Spleen (tissue), 11 donors: Measurements from ENCODE around the gene PDILT. TPM values are rescaled to one million over a fixed set of nuclear protein-coding genes. Genes with fewer than 3 reads are reported as not detected.

ENCODE experiments used
- DNase-seq: peaks from one replicate; pipeline ENCODE4 v3.0.0-alpha.2; 2020
- H3K27ac ChIP-seq, 8 donors: fragments of 200-600 bp; sonication (generic) in 7 of 8; 1 replicate in 4 of 8; 2 replicates in 4 of 8; pipeline versions ENCODE4 v1.5.0 to v1.8.0; 2016 to 2021; ENCODE audit warnings: inconsistent platforms in 4 of 8, mild to moderate bottlenecking in 4 of 8, moderate library complexity in 1 of 8
- H3K27me3 ChIP-seq, 7 donors: fragments of 200-600 bp; sonication (generic) in 6 of 7; replicated peaks in 1 of 7; 1 replicate in 4 of 7; 2 replicates in 3 of 7; pipeline versions ENCODE4 v1.5.0 to v1.8.0; 2016 to 2021; ENCODE audit warnings: inconsistent platforms in 3 of 7, mild to moderate bottlenecking in 1 of 7
- H3K36me3 ChIP-seq, 6 donors: fragments of 200-600 bp; sonication (generic) in 5 of 6; 1 replicate in 4 of 6; 2 replicates in 2 of 6; pipeline versions ENCODE4 v1.5.0 to v1.8.0; 2016 to 2021; ENCODE audit warnings: inconsistent platforms in 2 of 6
- H3K4me1 ChIP-seq, 6 donors: fragments of 200-600 bp; sonication (generic) in 5 of 6; 1 replicate in 3 of 6; 2 replicates in 3 of 6; pipeline versions ENCODE4 v1.5.0 to v1.8.0; 2016 to 2021; ENCODE audit warnings: inconsistent platforms in 3 of 6
- H3K4me3 ChIP-seq, 8 donors: fragments of 200-600 bp; sonication (generic) in 7 of 8; 1 replicate in 4 of 8; 2 replicates in 4 of 8; pipeline versions ENCODE4 v1.5.0 to v1.8.0; 2016 to 2021; ENCODE audit warnings: inconsistent platforms in 4 of 8, mild to moderate bottlenecking in 4 of 8, moderate library complexity in 2 of 8
- H3K9me3 ChIP-seq, 8 donors: fragments of 200-600 bp; sonication (generic) in 7 of 8; 1 replicate in 4 of 8; 2 replicates in 4 of 8; pipeline versions ENCODE4 v1.5.0 to v1.8.0; 2016 to 2021; ENCODE audit warnings: inconsistent platforms in 4 of 8
- POLR2A ChIP-seq, 3 donors: fragments of 450-650 bp; IDR thresholded peaks; one replicate each; pipeline ENCODE4 v1.5.1; 2017; ENCODE audit warnings: antibody characterized with exemption in 3 of 3, mild to moderate bottlenecking in 1 of 3
- POLR2AphosphoS5 ChIP-seq, 3 donors: sonication (generic); formaldehyde crosslinking; IDR thresholded peaks; one replicate each; pipeline ENCODE4 v1.5.1; 2017; ENCODE audit warnings: antibody characterized with exemption in 3 of 3
- WGBS, 5 donors: extraction: QIAGEN DNeasy Blood & Tissue Kit in 3 of 5; methylation state at CpG; one replicate each; pipeline versions ENCODE4 v1.1.5 to v1.1.7; 2013 to 2018; 5-methylcytosine and 5-hydroxymethylcytosine counted together
- intact Hi-C: fragments of 100-400 bp; cut with DNase I; formaldehyde crosslinking; loops from one replicate; pipeline ENCODE4 v1.15.0; 2023; ENCODE audit warnings: low total_unique reads
- polyA plus RNA-seq, 3 donors: library from polyadenylated mRNA; stranded (reverse); fragments of 200-250 nt; gene quantifications; one replicate each; pipeline ENCODE4 v1.2.1, GENCODE V29; 2013
- total RNA-seq, 7 donors: library from RNA; depleted of rRNA in 3 of 7; stranded (reverse); fragments of >200 nt in 3 of 7; fragmentation: NEBNext Ultra II Directional in 4 of 7; extraction: Animal tissue kit (Norgen Biotek cat#: 25700) in 4 of 7; gene quantifications; one replicate each; pipeline versions ENCODE4 v1.1.0 to v1.2.1, GENCODE V29; 2016 to 2021
- TF ChIP-seq, protein P1 (sequence below), 11 experiments: fragments of 200-600 bp in 7 of 11; fragments of 450-650 bp in 4 of 11; sonication (generic) in 4 of 11; IDR thresholded peaks in 8 of 11; conservative IDR thresholded peaks in 3 of 11; 1 replicate in 7 of 11; 2 replicates in 4 of 11; pipeline versions ENCODE4 v1.4.0 to v1.8.0; 2016 to 2021; ENCODE audit warnings: antibody characterized with exemption in 11 of 11, inconsistent platforms in 4 of 11, mild to moderate bottlenecking in 1 of 11
- donor health status: healthy with polysubstance abuse.
- donor health status: DM: no; HTN: no; CAD: no; lungs with moderate emphysema.
- donor health status: DM: no; HTN: no; CAD: no.
- donor health status: Bipolar disorder and iron deficiency.
- donor health status: healthy.
- donor health status: DM: no; HTN: no; CAD: no.
- donor health status: DM: yes; HTN: yes; CAD: no.

PDILT gene
- total and polyA plus RNA-seq, 10 donors, result not detected

- Histone ChIP-seq H3K27me3 (peaks cover 0 to 27% (median 0%) of the 10 kb centered on the region in 7 donors), H3K9me3 (no peaks in the 10 kb centered on the region), H3K4me3 (no peak overlapping the region), H3K36me3 (no peaks in the 10 kb centered on the region), H3K4me1 (no peaks in the 10 kb centered on the region), H3K27ac (no peak overlapping the region)
- intact Hi-C loops, result no loop called here
- no peak for DNase-seq
- TF ChIP-seq POLR2AphosphoS5 (IDR thresholded peaks at IDR 0.05), result no peak
- TF ChIP-seq, protein P1, sequence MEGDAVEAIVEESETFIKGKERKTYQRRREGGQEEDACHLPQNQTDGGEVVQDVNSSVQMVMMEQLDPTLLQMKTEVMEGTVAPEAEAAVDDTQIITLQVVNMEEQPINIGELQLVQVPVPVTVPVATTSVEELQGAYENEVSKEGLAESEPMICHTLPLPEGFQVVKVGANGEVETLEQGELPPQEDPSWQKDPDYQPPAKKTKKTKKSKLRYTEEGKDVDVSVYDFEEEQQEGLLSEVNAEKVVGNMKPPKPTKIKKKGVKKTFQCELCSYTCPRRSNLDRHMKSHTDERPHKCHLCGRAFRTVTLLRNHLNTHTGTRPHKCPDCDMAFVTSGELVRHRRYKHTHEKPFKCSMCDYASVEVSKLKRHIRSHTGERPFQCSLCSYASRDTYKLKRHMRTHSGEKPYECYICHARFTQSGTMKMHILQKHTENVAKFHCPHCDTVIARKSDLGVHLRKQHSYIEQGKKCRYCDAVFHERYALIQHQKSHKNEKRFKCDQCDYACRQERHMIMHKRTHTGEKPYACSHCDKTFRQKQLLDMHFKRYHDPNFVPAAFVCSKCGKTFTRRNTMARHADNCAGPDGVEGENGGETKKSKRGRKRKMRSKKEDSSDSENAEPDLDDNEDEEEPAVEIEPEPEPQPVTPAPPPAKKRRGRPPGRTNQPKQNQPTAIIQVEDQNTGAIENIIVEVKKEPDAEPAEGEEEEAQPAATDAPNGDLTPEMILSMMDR (IDR thresholded peaks at IDR 0.05 in 8 of 11, conservative IDR thresholded peaks at IDR 0.05 in 3 of 11), result no peak
- no peak for TF ChIP-seq POLR2A (IDR thresholded peaks at IDR 0.05)
- whole genome bisulfite sequencing, 5 donors, result 75 to 81% (median 81%) methylated on average over 2 to 3 of the region's 3 CpGs
These were observed 40.5 kb downstream of the PDILT start for GRCh38 chr16:20364051-20364450.

DNA sequence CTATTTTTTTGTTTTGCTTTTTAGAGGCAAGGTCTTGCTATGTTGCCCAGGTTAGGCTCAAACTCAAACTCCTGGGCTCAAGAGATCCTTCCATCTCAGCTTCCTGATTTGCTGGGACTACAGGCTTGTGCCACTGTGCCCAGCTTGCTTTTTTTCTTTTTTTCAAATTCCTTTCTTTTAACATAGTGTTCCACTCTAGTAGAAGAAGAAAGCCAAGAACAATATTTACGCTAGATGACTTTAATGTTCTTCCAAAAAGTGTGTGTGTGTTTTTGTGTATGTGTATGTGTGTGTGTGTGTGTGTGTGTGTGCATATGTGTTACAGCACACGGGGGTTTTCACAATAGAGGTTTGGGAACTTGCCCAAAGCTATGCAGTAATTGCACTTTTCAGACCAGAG, 41.3 kb downstream of the PDILT start:
- no peaks in the 10 kb centered on the region for H3K36me3 ChIP-seq
- no peaks in the 10 kb centered on the region for H3K9me3 ChIP-seq
- intact Hi-C loops, result no loop called here
- DNase-seq, result no peak
- no peaks in the 10 kb centered on the region for H3K4me1 ChIP-seq
- TF ChIP-seq POLR2A (IDR thresholded peaks at IDR 0.05), result no peak
- H3K27ac ChIP-seq, result no peak overlapping the region
- no peak overlapping the region for H3K4me3 ChIP-seq
- WGBS, 5 donors, result 66 to 82% (median 68%) methylated on average over 2 of the region's 2 CpGs
- peaks cover 0 to 19% (median 0%) of the 10 kb centered on the region in 7 donors for H3K27me3 ChIP-seq

DNA sequence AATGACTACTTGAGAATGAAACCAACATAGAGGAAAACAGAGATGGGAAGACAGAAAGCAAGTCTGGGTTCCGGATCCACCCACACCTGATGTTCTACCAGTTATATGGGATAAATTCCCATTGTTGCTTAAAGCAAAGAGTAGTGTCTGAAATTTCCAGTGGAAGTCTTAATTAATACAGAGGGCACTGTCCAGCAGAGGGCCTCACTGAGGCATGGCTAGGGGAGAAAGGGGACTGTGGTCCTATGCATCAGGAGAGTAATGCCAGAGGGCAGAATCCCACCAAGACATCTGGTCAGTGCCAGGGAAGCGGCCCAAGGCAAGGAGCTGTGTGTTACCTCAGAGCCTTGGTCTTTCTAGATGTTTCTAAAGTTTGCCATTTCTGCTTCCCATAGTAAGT, 44.5 kb downstream of the PDILT start:
- TF ChIP-seq POLR2A (IDR thresholded peaks at IDR 0.05), result no peak
- TF ChIP-seq, protein P1 (IDR thresholded peaks at IDR 0.05 in 8 of 11, conservative IDR thresholded peaks at IDR 0.05 in 3 of 11), result no peak
- no peak for TF ChIP-seq POLR2AphosphoS5 (IDR thresholded peaks at IDR 0.05)
- WGBS, 5 donors, result 41 to 64% (median 59%) methylated on average over 2 of the region's 2 CpGs
- DNase-seq, result no peak
- H3K9me3 ChIP-seq, result no peaks in the 10 kb centered on the region
- intact Hi-C loops, result no loop called here
- no peak overlapping the region for H3K27ac ChIP-seq
- no peaks in the 10 kb centered on the region for H3K36me3 ChIP-seq
- peaks cover 0 to 31% (median 0%) of the 10 kb centered on the region in 7 donors for H3K27me3 ChIP-seq
- no peak overlapping the region for H3K4me3 ChIP-seq
- H3K4me1 ChIP-seq, result no peaks in the 10 kb centered on the region

DNA sequence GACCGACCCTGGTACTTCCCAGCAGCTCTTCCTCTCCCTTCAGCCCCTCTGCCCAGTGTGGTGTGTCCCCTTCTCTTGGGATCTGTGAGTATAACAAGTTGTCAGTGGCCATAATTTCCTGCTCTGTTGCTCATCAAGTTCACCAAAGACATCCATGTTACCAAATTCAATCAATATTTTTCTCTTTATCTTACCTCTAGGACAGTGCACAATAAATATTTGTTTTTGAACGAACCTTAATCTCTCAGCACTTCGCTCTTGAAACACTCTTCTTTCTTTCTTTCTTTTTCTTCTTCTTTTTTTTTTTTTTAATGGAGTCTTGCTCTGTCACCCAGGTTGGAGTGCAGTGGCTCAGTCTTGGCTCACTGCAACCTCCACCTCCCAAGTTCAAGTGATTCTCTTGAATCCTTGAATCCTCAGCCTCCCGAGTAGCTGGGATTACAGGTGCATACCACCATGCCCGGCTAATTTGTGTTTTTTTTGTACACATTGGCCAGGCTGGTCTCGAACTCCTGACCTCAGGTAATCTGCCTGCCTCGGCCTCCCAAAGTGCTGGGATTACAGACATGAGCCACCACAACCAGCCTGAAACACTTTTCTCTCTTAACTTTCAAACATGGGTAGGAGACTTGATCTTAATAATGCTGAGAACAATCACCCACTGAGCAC, 49.3 kb downstream of the PDILT start:
- Histone ChIP-seq H3K4me1 (no peaks in the 10 kb centered on the region), H3K9me3 (no peaks in the 10 kb centered on the region), H3K4me3 (no peak overlapping the region), H3K27ac (no peak overlapping the region), H3K27me3 (peaks cover 0 to 26% (median 0%) of the 10 kb centered on the region in 7 donors), H3K36me3 (no peaks in the 10 kb centered on the region)
- TF ChIP-seq POLR2A (IDR thresholded peaks at IDR 0.05) (no peak), POLR2AphosphoS5 (IDR thresholded peaks at IDR 0.05) (no peak)
- TF ChIP-seq, protein P1 (IDR thresholded peaks at IDR 0.05 in 8 of 11, conservative IDR thresholded peaks at IDR 0.05 in 3 of 11), result no peak
- DNase-seq, result no peak
- intact Hi-C loops, result no loop called here
- 68 to 80% (median 71%) methylated on average over 7 of the region's 7 CpGs for whole genome bisulfite sequencing, 5 donors
